Measurements from ENCODE around the gene VCPKMT.

VCPKMT gene

GRCh38 chr14:50116181-50116956 is at the start of gene VCPKMT:
Gene VCPKMT (minus strand): TSS chr14:50116572. CDS start chr14:50116552, 20 bp downstream.
- peak within 1 kb of the TSS; percentile 63 for H3K27ac ChIP-seq
- DNase-seq (ENCODE audit: low read depth, low spot score), result peak; percentile 40

- peak; percentile 34 for DNase-seq (ENCODE audit: low read depth, low spot score)
Observed at GRCh38 chr14:50156111-50156510, 39.7 kb upstream of the VCPKMT start.

DNA sequence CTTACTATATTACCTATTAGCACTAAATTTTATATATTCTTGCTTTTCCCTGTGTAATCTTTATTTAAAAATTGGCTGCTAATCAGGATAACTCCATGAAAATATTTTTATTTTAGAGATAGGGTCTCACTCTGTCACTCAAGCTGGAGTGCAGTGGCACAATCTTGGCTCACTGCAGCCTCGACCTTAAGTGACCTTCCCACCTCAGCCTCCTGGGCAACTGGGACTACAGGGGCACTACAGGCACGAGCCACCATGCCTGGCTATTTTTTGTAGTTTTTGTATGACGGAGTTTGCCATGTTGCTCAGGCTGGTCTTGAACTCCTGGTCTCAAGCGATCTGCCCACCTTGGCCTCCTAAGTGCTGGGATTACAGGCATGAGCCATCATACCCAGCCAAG is 32.4 kb upstream of the VCPKMT start:
- no peak overlapping the region for H3K27ac ChIP-seq
- no peak for DNase-seq (ENCODE audit: low read depth, low spot score)

More at GRCh38 chr14:50156111-50156510, 39.7 kb upstream of the VCPKMT start:
- no peak overlapping the region for H3K27ac ChIP-seq

- no peak overlapping the region for H3K27ac ChIP-seq
- DNase-seq (ENCODE audit: low read depth, low spot score), result no peak
Observed at GRCh38 chr14:50139192-50139591, 22.8 kb upstream of the VCPKMT start.

GRCh38 chr14:50127802-50128201 is 11.4 kb upstream of the VCPKMT start:
- no peak overlapping the region for H3K27ac ChIP-seq
- no peak for DNase-seq (ENCODE audit: low read depth, low spot score)

GRCh38 chr14:50123062-50123461 is 6.7 kb upstream of the VCPKMT start:
- no peak overlapping the region for H3K27ac ChIP-seq
- DNase-seq (ENCODE audit: low read depth, low spot score), result no peak

DNA sequence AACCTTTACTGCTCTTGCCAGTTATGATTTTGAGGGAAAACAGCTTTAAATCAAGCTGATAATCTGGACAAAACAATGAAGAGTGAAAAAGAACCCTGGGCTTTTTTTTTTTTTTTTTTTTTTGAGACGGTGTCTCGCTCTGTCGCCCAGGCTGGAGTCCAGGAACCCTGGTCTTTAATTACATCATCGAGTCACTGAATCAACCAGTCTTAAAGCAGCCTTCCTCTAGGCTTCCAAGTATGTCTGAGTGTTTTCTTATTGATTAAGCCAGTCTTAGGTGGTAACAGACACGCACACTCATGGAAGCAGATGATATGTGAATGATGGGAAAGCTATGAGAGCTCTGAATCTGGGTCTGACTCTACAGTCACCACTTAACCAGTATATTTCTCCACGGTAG is 5.9 kb upstream of the VCPKMT start:
- no peak overlapping the region for H3K27ac ChIP-seq
- no peak for DNase-seq (ENCODE audit: low read depth, low spot score)

GRCh38 chr14:50121486-50121885 is 5.1 kb upstream of the VCPKMT start:
- no peak for DNase-seq (ENCODE audit: low read depth, low spot score)
- H3K27ac ChIP-seq, result no peak overlapping the region

DNA sequence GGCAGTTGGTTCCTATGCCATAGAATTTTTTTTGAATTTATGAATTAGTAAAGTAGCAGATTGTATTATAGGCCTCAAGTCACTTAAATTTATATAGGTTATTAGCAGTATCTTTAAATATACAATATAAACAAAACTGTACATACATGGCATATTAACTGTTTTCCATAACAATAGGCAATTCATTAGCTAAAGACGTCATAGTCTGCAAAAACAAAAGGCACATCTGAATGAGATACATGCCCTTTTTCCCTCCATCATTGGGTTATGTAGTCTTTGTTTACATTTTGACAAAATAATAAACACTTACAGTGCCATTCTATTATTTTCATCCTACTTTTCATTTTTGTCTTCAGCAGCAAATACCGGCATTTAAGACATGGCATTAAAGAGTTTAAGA is 1.1 kb upstream of the VCPKMT start:
- H3K27ac ChIP-seq, result peak overlapping the region; percentile 63
- no peak for DNase-seq (ENCODE audit: low read depth, low spot score)

DNA sequence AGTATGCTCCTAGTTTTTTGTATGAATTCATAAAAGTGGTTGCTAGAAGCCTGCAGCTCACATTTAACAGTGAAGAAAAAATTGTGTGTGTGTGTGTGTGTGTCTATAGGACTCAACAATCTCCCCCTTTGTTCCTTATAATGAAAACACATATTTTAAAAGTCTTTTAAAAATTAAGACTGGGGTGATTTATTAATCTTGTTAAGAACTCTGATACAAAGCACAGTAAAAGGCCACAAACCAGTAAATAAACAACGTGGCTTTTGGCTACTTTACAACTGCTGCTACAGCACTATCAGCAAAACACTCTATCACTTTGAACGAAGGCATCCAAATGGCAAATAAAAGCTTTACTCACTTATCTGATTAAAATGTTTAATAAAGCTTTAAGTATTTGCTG is 594 bp upstream of the VCPKMT start:
- DNase-seq (ENCODE audit: low read depth, low spot score), result no peak
- H3K27ac ChIP-seq, result peak overlapping the region; percentile 63

DNA sequence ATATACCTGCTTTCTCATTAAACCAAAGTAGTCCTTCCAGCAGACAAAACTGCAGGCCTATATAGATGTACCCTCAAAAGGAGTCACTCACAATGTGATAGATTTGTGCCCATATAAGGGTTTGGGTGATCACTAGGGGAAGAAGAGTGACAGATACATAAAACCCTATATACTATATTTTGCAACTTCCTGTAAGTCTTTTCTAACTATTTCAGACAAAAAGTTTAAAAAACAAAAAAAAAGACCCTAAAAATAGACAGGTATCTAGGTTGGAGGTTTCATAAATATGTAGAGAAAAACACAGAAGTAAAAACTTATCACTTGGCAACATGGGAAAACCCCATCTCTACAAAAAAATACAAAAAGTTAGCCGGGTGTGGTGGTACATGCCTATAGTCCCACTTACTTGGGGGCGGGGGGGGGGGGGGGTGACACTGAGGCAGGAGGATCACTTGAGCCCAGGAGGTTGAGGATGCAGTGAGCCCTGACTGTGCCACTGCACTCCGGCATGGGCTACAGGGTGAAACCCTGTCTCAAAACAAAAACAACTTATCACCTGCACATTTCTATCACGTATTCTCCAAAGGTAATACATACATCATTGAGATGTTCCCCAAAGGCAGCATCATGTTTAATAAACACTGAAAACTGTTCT is 2.9 kb downstream of the VCPKMT start:
- DNase-seq (ENCODE audit: low read depth, low spot score), result no peak
- H3K27ac ChIP-seq, result no peak overlapping the region

DNA sequence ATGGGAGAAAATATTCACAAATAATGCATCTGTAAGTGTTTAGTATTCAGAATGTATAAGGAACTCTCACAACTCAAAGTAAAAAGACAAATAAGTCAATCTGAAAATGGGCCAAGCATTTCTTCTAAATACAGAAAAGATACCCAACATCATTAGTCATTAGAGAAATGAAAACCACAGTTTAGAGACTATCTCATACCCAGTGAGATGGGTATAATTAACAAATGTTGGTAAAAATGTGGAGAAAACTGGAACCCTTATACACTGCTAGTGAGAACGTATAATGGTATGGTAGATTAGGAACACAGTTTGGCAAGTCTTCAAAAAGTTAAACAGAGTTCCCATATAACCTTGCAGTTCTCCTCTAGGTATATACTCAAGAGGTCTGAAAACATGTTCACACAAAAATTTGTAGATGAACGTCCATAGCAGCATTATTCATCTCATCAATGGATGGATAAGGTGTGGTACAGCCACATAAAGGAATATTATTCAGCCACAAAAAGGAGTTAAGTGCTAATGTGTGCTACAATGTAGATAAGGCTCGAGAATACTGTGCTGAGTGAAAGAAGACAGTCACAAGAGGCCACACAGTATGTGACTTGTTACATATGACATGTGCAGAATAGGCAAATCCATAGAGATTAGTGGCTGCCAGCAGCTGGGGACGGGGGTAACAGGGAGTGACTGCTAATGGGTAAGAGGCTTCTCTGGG is 5.9 kb downstream of the VCPKMT start:
- no peak overlapping the region for H3K27ac ChIP-seq
- no peak for DNase-seq (ENCODE audit: low read depth, low spot score)

- DNase-seq (ENCODE audit: low read depth, low spot score), result no peak
- no peak overlapping the region for H3K27ac ChIP-seq
Observed at GRCh38 chr14:50109342-50109741, 7.0 kb downstream of the VCPKMT start.

DNA sequence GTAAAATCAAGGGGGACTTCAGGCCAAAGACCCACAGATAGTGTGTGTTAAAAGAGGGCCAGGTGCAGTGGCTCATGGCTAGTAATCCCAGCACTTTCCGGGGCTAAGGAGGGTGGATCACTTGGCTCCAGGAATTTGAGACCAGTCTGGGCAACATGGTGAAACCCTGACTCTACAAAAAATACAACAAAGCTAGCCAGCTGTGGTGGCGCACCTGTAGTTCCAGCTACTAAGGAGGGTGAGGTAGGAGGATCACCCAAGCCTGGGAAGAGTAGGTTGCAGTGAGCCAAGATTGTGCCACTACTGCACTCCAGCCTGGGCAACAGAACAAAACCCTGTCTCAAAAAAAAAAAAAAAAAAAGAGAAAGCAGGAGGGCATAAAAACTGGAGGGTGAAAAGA is 8.5 kb downstream of the VCPKMT start:
- DNase-seq (ENCODE audit: low read depth, low spot score), result no peak
- H3K27ac ChIP-seq, result peak overlapping the region; percentile 2

- DNase-seq (ENCODE audit: low read depth, low spot score), result no peak
- H3K27ac ChIP-seq, result no peak overlapping the region
Observed at GRCh38 chr14:50106178-50106577, 10.2 kb downstream of the VCPKMT start.

- no peak overlapping the region for H3K27ac ChIP-seq
- DNase-seq (ENCODE audit: low read depth, low spot score), result no peak
Observed at GRCh38 chr14:50103558-50103957, 12.8 kb downstream of the VCPKMT start.

- H3K27ac ChIP-seq, result no peak overlapping the region
- no peak for DNase-seq (ENCODE audit: low read depth, low spot score)
Observed at GRCh38 chr14:50101417-50101816, 15.0 kb downstream of the VCPKMT start.

DNA sequence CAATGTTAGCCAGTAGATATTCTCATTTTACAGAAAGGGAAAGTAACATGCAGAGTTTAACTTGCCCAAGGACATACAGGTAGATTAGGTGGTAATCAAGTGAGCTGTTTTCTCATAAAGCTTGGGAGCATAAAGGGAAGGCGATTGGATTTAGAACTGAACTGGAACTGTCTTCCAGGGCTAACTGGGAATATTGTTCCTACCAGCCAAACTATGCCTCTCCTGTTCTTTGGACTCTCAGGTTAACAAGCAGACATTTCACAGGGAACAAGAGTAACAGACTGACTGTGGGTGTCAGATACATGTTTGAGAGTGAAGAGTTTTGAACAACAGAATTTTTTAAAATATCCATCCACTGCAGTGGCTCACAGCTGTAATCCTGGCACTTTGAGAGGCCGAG is 15.6 kb downstream of the VCPKMT start:
- no peak overlapping the region for H3K27ac ChIP-seq
- DNase-seq (ENCODE audit: low read depth, low spot score), result no peak

DNA sequence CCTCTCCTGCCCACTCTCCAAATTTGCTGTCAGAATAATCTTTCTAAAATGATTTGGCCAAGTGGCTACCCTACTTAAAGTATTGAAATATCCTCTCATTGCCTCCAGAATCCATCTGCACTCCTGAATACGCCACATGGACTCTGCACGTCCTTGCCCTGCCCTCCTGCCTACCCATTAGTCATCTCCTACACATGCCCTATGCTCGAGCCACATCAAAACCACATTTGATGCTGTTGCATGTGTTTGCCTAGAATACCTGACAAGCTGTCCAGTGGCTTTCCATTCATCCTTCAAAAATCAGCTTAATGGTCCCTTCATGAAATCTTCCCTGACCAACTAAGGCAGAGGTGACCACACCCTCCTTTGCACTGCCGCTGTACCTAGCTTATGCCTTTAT is 17.0 kb downstream of the VCPKMT start:
- DNase-seq (ENCODE audit: low read depth, low spot score), result no peak
- H3K27ac ChIP-seq, result no peak overlapping the region

DNA sequence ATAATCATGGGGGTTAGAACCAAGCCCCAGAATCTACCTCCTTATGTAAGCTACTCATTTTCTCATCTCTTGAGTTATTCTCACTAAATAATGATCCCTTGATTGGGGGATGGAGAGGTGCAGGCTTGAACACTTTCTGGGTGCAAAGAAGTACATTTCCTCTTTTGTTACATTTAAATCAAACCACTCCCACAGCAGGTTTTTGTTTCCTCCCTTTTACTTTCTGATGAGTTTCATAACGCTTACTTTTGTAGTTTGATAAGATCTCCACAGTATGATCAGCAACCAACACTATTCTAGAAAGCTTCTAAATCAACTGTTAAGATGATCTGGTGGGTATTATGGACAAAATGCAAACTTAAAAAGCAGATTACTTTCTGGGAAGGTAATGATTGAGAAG is 20.5 kb downstream of the VCPKMT start:
- DNase-seq (ENCODE audit: low read depth, low spot score), result no peak
- no peak overlapping the region for H3K27ac ChIP-seq

- DNase-seq (ENCODE audit: low read depth, low spot score), result no peak
- H3K27ac ChIP-seq, result no peak overlapping the region
Observed at GRCh38 chr14:50094056-50094755, 22.2 kb downstream of the VCPKMT start.
